SK-N-SH (cell line): ENCODE data around the gene ITGBL1. TPM values are rescaled to one million over a fixed set of nuclear protein-coding genes. Genes with fewer than 3 reads are reported as not detected.

Source experiments
- CTCF ChIA-PET: fragments of 300-600, 350-600 bp; formaldehyde crosslinking; extraction: SDS; loops from one replicate; lab custom pipeline; 2021; lab: Yijun Ruan, JAX
- POLR2A ChIA-PET: fragments of 350-600 bp; sonication (Branson Sonifier 250); formaldehyde crosslinking; extraction: SDS; loops from one replicate; lab custom pipeline; 2020; ENCODE audit warnings: antibody characterized with exemption, inconsistent platforms; lab: Yijun Ruan, JAX
- DNase-seq: peaks from one replicate; pipeline ENCODE4 v3.0.0; 2012
- H2AFZ ChIP-seq: fragments of 200-600 bp; sonication (generic); 2 replicates; pipeline ENCODE4 v1.8.1; 2016; ENCODE audit warnings: antibody characterized with exemption, mild to moderate bottlenecking, low read depth
- H3F3A ChIP-seq: fragments of 200-600 bp; sonication (generic); replicated peaks from 2 replicates; pipeline ENCODE3; 2016; ENCODE audit warnings: antibody characterized with exemption, mild to moderate bottlenecking; ENCODE audit not compliant: insufficient read depth
- H3K27ac ChIP-seq, 2 experiments: fragments of 200-500 bp in 1 of 2; fragments of 200-600 bp in 1 of 2; sonication (Bioruptor generic) in 1 of 2; sonication (generic), shearing (Covaris generic) in 1 of 2; 2 replicates each; pipeline versions ENCODE4 v1.5.1 to v1.6.1; 2014 to 2016; ENCODE audit warnings: low read depth in 2 of 2, inconsistent platforms in 1 of 2, low read length in 1 of 2, mild to moderate bottlenecking in 1 of 2, mixed read lengths in 1 of 2
- H3K27me3 ChIP-seq: fragments of 200-600 bp; sonication (generic), shearing (Covaris generic); 2 replicates; pipeline ENCODE4 v1.6.1; 2016; ENCODE audit warnings: mixed run types; ENCODE audit not compliant: insufficient read depth
- H3K36me3 ChIP-seq, 2 experiments: fragments of 200-500 bp in 1 of 2; fragments of 200-600 bp in 1 of 2; sonication (Bioruptor generic) in 1 of 2; sonication (generic) in 1 of 2; replicated peaks in 1 of 2; 2 replicates each; pipeline versions ENCODE3 to v1.5.1; 2014 to 2016; ENCODE audit warnings: low read length in 1 of 2, mild to moderate bottlenecking in 1 of 2; ENCODE audit not compliant: insufficient read depth in 2 of 2, control insufficient read depth in 1 of 2
- H3K4me1 ChIP-seq, 2 experiments: fragments of 200-500 bp in 1 of 2; fragments of 200-600 bp in 1 of 2; sonication (Bioruptor generic) in 1 of 2; sonication (generic), shearing (Covaris generic) in 1 of 2; 2 replicates each; pipeline versions ENCODE4 v1.5.1 to v1.6.1; 2014 to 2016; ENCODE audit warnings: low read depth in 1 of 2, low read length in 1 of 2, mixed run types in 1 of 2; ENCODE audit not compliant: insufficient read depth in 2 of 2, control insufficient read depth in 1 of 2
- H3K4me2 ChIP-seq: fragments of 200-600 bp; sonication (generic), shearing (Covaris generic); 2 replicates; pipeline ENCODE4 v1.6.1; 2017; ENCODE audit warnings: mixed run types
- H3K4me3 ChIP-seq, 2 experiments: fragments of 200-500 bp in 1 of 2; fragments of 200-600 bp in 1 of 2; sonication (Bioruptor generic) in 1 of 2; sonication (generic), shearing (Covaris generic) in 1 of 2; 2 replicates each; pipeline versions ENCODE4 v1.5.1 to v1.8.1; 2014 to 2016; ENCODE audit warnings: low read depth in 2 of 2, inconsistent platforms in 1 of 2, low read length in 1 of 2, mild to moderate bottlenecking in 1 of 2, mixed read lengths in 1 of 2, moderate library complexity in 1 of 2
- H3K79me2 ChIP-seq: fragments of 200-600 bp; sonication (generic); 2 replicates; pipeline ENCODE4 v1.8.1; 2017; ENCODE audit warnings: mild to moderate bottlenecking; ENCODE audit not compliant: insufficient read depth
- H3K9ac ChIP-seq: fragments of 200-600 bp; sonication (generic); 2 replicates; pipeline ENCODE4 v1.6.1; 2017; ENCODE audit warnings: mixed run types
- H3K9me2 ChIP-seq: fragments of 200-600 bp; sonication (generic); 2 replicates; pipeline ENCODE4 v1.6.1; 2017; ENCODE audit warnings: mixed run types
- H3K9me3 ChIP-seq: fragments of 200-600 bp; sonication (generic); 2 replicates; pipeline ENCODE4 v1.6.1; 2017; ENCODE audit warnings: mixed run types, mild to moderate bottlenecking, moderate library complexity
- H4K20me1 ChIP-seq: fragments of 200-600 bp; sonication (generic); 2 replicates; pipeline ENCODE4 v1.6.1; 2017; ENCODE audit warnings: mild to moderate bottlenecking, mixed run types; ENCODE audit not compliant: insufficient read depth
- ELF1 ChIP-seq: IDR thresholded peaks from 2 replicates; pipeline ENCODE4 v1.4.0; 2012
- FOSL2 ChIP-seq: IDR thresholded peaks from 2 replicates; pipeline ENCODE4 v1.4.0; 2012; ENCODE audit warnings: low read depth, mild to moderate bottlenecking, moderate library complexity, borderline replicate concordance
- FOXJ3 ChIP-seq: sonication (generic); formaldehyde crosslinking; IDR thresholded peaks from 2 replicates; pipeline ENCODE4 v1.5.1; 2020; ENCODE audit warnings: mild to moderate bottlenecking, missing genetic modification reagents
- GATA2 ChIP-seq: sonication (generic); formaldehyde crosslinking; IDR thresholded peaks from 2 replicates; pipeline ENCODE4 v1.5.0; 2020; ENCODE audit warnings: mild to moderate bottlenecking, missing genetic modification reagents
- JUND ChIP-seq: IDR thresholded peaks from 2 replicates; pipeline ENCODE4 v1.4.0; 2012
- MXI1 ChIP-seq: IDR thresholded peaks from 2 replicates; pipeline ENCODE4 v1.6.1; 2012; ENCODE audit warnings: mild to moderate bottlenecking, low read depth, low read length, improper control_type of control experiment
- NFIC ChIP-seq: IDR thresholded peaks from 2 replicates; pipeline ENCODE4 v1.4.0; 2012; ENCODE audit warnings: borderline replicate concordance
- POLR2AphosphoS5 ChIP-seq: IDR thresholded peaks from 2 replicates; pipeline ENCODE4 v1.6.1; 2012; ENCODE audit warnings: low read depth, low read length
- RCOR1 ChIP-seq: fragments of 150-350 bp; IDR thresholded peaks from 2 replicates; pipeline ENCODE4 v1.6.1; 2017; ENCODE audit warnings: antibody characterized with exemption, low read length
- SMC3 ChIP-seq: IDR thresholded peaks from 2 replicates; pipeline ENCODE4 v1.6.1; 2012; ENCODE audit warnings: low read depth, low read length, improper control_type of control experiment
- TAF1 ChIP-seq: IDR thresholded peaks from 2 replicates; pipeline ENCODE4 v1.6.1; 2012; ENCODE audit warnings: low read depth, mild to moderate bottlenecking, low read length, moderate library complexity, borderline replicate concordance
- YY1 ChIP-seq: IDR thresholded peaks from 2 replicates; pipeline ENCODE4 v1.4.0; 2012; ENCODE audit warnings: low read depth, mild to moderate bottlenecking
- WGBS: methylation state at CpG from one replicate; pipeline ENCODE4 v1.1.6; 2017; ENCODE audit warnings: low lambda C conversion rate; 5-methylcytosine and 5-hydroxymethylcytosine counted together
- polyA plus RNA-seq, 3 experiments: library from polyadenylated mRNA; depleted of rRNA; stranded (reverse); fragments of >200 nt; gene quantifications; 2 replicates each; pipeline ENCODE4 v1.2.3, GENCODE V29; 2012
- TF ChIP-seq, protein P1 (sequence below): IDR thresholded peaks from 2 replicates; pipeline ENCODE4 v1.6.1; 2012; ENCODE audit warnings: mild to moderate bottlenecking, low read depth, low read length, moderate library complexity
- TF ChIP-seq, protein P2 (sequence below): IDR thresholded peaks from 2 replicates; pipeline ENCODE4; 2012
- TF ChIP-seq, protein P3 (sequence below): fragments of 150-350 bp; IDR thresholded peaks from 2 replicates; pipeline ENCODE4 v1.6.1; 2017; ENCODE audit warnings: antibody characterized with exemption, low read length, low read depth, borderline replicate concordance
- TF ChIP-seq, protein P4 (sequence below): IDR thresholded peaks from 2 replicates; pipeline ENCODE4 v1.4.0; 2012; ENCODE audit warnings: low read depth, borderline replicate concordance
- TF ChIP-seq, protein P5 (sequence below): fragments of 200-600 bp; sonication (generic); IDR thresholded peaks from 2 replicates; pipeline ENCODE4 v1.6.1; 2017; ENCODE audit warnings: antibody characterized with exemption, mild to moderate bottlenecking, moderate library complexity

The ITGBL1 gene
- polyA plus RNA-seq, 1 of the 3 experiments (the other 2 are of a cell fraction), result 78.7 TPM

DNA sequence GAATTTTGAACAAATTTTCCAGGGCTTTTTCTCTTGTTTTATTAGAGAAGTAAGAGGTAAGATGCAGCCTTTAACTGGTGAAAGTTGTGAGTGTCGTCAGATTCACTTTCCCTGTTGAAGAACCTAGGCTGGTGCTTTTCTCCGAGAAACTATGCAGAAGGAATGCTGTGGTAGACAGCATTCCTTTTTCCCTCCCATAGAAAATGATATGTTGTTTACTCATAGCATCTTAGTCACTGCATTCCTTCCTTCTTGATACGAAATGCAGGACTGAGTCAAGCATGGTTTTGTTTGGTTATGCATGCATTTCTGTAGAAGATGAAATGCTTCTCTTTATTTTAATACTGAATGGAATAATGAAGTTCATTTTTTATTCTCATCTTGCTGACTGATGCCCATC, 3.4 kb downstream of the ITGBL1 start (continued):
- TF ChIP-seq, protein P1, sequence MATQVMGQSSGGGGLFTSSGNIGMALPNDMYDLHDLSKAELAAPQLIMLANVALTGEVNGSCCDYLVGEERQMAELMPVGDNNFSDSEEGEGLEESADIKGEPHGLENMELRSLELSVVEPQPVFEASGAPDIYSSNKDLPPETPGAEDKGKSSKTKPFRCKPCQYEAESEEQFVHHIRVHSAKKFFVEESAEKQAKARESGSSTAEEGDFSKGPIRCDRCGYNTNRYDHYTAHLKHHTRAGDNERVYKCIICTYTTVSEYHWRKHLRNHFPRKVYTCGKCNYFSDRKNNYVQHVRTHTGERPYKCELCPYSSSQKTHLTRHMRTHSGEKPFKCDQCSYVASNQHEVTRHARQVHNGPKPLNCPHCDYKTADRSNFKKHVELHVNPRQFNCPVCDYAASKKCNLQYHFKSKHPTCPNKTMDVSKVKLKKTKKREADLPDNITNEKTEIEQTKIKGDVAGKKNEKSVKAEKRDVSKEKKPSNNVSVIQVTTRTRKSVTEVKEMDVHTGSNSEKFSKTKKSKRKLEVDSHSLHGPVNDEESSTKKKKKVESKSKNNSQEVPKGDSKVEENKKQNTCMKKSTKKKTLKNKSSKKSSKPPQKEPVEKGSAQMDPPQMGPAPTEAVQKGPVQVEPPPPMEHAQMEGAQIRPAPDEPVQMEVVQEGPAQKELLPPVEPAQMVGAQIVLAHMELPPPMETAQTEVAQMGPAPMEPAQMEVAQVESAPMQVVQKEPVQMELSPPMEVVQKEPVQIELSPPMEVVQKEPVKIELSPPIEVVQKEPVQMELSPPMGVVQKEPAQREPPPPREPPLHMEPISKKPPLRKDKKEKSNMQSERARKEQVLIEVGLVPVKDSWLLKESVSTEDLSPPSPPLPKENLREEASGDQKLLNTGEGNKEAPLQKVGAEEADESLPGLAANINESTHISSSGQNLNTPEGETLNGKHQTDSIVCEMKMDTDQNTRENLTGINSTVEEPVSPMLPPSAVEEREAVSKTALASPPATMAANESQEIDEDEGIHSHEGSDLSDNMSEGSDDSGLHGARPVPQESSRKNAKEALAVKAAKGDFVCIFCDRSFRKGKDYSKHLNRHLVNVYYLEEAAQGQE, result no peak
- TF ChIP-seq, protein P2, sequence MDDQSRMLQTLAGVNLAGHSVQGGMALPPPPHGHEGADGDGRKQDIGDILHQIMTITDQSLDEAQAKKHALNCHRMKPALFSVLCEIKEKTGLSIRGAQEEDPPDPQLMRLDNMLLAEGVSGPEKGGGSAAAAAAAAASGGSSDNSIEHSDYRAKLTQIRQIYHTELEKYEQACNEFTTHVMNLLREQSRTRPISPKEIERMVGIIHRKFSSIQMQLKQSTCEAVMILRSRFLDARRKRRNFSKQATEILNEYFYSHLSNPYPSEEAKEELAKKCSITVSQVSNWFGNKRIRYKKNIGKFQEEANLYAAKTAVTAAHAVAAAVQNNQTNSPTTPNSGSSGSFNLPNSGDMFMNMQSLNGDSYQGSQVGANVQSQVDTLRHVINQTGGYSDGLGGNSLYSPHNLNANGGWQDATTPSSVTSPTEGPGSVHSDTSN, result peak; percentile 76
- TF ChIP-seq, protein P3, sequence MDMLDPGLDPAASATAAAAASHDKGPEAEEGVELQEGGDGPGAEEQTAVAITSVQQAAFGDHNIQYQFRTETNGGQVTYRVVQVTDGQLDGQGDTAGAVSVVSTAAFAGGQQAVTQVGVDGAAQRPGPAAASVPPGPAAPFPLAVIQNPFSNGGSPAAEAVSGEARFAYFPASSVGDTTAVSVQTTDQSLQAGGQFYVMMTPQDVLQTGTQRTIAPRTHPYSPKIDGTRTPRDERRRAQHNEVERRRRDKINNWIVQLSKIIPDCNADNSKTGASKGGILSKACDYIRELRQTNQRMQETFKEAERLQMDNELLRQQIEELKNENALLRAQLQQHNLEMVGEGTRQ, result no peak
- TF ChIP-seq YY1 (peak; percentile 33; the same call in 1 of the 2 replicates), ELF1 (no peak), POLR2AphosphoS5 (peak; percentile 71; the same call in 1 of the 2 replicates), TAF1 (no peak; the same call in 1 of the 2 replicates), NFIC (peak; percentile 77), JUND (peak; percentile 97), SMC3 (no peak)

DNA sequence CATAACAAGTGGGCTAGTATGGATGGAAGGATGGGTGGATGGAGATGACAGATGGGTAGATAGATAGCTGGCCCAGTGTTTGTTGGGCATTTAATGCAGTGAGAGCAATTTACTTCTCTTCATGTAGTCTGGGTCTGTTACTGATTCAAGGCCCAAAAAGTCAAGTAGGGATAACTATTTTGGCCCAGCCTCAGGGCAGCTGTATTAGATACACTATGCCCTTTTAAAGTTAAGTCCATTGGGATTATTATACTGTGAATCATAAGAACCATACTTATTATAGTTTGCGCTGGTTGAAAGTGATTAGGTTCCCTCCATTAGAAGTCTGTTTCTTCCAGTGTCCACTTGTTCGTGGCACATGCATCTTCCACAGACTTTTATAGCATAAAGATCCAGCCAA, 4.7 kb downstream of the ITGBL1 start:
- Histone ChIP-seq H3K27ac (peak overlapping the region in 1 of 2 experiments; percentile 90; a peak in 2 of 4 replicates), H3K9ac (no peak overlapping the region), H3K9me3 (no peaks in the 10 kb centered on the region), H3K9me2 (no peaks in the 10 kb centered on the region), H3K4me1 (peaks cover 11 to 21% of the 10 kb centered on the region in 2 experiments; a peak in 2 of 4 replicates), H3K27me3 (no peaks in the 10 kb centered on the region), H3K4me2 (peak overlapping the region; percentile 92; the same call in 1 of the 2 replicates), H3K4me3 (no peak overlapping the region), H3K79me2 (peaks cover 93% of the 10 kb centered on the region), H3F3A (peaks cover 38% of the 10 kb centered on the region), H2AFZ (no peak overlapping the region), H3K36me3 (peaks cover 0 to 42% of the 10 kb centered on the region in 2 experiments), H4K20me1 (no peaks in the 10 kb centered on the region)
- CTCF ChIA-PET, result no interaction called here
- POLR2A ChIA-PET, result no interaction called here
- TF ChIP-seq FOXJ3 (CRISPR knock-in tag), result no peak
- no peak for TF ChIP-seq POLR2AphosphoS5
- no peak for TF ChIP-seq GATA2
- no peak for TF ChIP-seq FOSL2
- TF ChIP-seq, protein P4, sequence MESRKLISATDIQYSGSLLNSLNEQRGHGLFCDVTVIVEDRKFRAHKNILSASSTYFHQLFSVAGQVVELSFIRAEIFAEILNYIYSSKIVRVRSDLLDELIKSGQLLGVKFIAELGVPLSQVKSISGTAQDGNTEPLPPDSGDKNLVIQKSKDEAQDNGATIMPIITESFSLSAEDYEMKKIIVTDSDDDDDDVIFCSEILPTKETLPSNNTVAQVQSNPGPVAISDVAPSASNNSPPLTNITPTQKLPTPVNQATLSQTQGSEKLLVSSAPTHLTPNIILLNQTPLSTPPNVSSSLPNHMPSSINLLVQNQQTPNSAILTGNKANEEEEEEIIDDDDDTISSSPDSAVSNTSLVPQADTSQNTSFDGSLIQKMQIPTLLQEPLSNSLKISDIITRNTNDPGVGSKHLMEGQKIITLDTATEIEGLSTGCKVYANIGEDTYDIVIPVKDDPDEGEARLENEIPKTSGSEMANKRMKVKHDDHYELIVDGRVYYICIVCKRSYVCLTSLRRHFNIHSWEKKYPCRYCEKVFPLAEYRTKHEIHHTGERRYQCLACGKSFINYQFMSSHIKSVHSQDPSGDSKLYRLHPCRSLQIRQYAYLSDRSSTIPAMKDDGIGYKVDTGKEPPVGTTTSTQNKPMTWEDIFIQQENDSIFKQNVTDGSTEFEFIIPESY, result no peak
- TF ChIP-seq RCOR1, result no peak
- no peak for TF ChIP-seq MXI1
- TF ChIP-seq ELF1, result no peak
- TF ChIP-seq, protein P5, sequence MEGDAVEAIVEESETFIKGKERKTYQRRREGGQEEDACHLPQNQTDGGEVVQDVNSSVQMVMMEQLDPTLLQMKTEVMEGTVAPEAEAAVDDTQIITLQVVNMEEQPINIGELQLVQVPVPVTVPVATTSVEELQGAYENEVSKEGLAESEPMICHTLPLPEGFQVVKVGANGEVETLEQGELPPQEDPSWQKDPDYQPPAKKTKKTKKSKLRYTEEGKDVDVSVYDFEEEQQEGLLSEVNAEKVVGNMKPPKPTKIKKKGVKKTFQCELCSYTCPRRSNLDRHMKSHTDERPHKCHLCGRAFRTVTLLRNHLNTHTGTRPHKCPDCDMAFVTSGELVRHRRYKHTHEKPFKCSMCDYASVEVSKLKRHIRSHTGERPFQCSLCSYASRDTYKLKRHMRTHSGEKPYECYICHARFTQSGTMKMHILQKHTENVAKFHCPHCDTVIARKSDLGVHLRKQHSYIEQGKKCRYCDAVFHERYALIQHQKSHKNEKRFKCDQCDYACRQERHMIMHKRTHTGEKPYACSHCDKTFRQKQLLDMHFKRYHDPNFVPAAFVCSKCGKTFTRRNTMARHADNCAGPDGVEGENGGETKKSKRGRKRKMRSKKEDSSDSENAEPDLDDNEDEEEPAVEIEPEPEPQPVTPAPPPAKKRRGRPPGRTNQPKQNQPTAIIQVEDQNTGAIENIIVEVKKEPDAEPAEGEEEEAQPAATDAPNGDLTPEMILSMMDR, result no peak
- 100% methylated on average over 2 of the region's 2 CpGs for WGBS
- DNase-seq, result no peak
